ENCODE results near the gene VRK2. TPM values are rescaled to one million over a fixed set of nuclear protein-coding genes. Genes with fewer than 3 reads are reported as not detected.

Gene VRK2
- 25.6 TPM for total RNA-seq

GRCh38 chr2:58046585-58047372 is at the start of gene VRK2:
TSS of gene VRK2 (plus strand) at chr2:58046806. CDS start at chr2:58048832, 2,026 bp downstream.
- peak; percentile 89 for DNase-seq (ENCODE audit: low spot score)

- no peak for DNase-seq (ENCODE audit: low spot score)
These were observed 40.2 kb upstream of the VRK2 start for GRCh38 chr2:58006256-58006951.

DNA sequence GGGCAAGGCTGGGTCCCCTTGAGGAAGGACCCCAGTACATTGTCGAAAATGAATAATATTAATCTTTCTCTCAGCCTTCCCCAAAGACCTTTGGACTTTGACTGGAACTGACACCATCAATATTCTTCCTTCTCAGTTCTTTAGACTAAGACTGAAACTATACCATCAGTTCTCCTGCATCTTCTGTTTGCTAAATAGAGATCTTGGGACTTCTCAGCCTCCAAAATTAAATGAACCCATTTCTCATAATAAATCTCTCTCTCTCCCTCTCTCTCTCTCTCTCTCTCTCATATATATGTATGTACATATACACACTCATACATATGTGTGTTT is 39.7 kb upstream of the VRK2 start:
- DNase-seq (ENCODE audit: low spot score) = no peak

- DNase-seq (ENCODE audit: low spot score) = no peak
These were observed 36.0 kb upstream of the VRK2 start for GRCh38 chr2:58010599-58010998.

DNA sequence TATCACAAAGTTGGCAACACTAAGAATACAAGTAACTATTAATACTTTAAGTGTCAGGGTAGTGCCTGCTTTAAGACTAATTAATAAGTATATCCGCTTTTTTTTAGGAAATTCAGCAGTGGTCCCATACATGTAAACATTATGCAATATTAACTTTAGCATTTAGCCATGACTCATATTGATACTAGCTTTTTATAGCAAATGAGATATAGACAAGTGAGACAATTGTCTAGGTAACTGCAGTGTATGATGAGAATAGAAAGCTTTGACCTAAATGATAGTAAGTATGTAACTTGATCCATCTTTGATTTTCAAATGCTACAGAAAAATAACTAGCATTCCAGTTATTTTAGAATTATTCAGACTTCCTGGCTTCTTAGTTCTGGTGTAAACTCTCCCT is 27.4 kb upstream of the VRK2 start:
- no peak for DNase-seq (ENCODE audit: low spot score)

- no peak for DNase-seq (ENCODE audit: low spot score)
These were observed 21.3 kb upstream of the VRK2 start for GRCh38 chr2:58025150-58025933.

DNA sequence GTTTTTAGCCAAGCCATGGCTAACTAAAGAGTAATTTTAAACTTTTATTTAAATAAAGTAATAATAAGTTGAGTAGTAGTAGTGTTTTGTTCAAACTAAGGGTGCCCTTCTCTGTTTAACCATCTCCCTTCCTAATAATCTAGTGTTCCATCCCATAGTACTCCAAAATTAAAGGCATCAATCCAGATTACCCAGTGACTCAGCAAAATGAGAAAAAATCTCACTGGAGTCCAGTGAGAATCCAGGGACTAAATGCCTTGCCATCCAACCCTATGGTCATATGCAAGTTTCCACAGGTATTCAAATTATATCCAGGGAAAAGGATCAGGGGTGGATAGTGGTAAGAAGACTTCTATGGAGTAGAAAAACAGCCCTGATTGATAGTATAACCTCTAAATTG is 19.6 kb upstream of the VRK2 start:
- DNase-seq (ENCODE audit: low spot score) = no peak

- no peak for DNase-seq (ENCODE audit: low spot score)
These were observed 15.8 kb upstream of the VRK2 start for GRCh38 chr2:58030771-58031170.

- no peak for DNase-seq (ENCODE audit: low spot score)
These were observed 14.4 kb upstream of the VRK2 start for GRCh38 chr2:58032016-58032763.

DNA sequence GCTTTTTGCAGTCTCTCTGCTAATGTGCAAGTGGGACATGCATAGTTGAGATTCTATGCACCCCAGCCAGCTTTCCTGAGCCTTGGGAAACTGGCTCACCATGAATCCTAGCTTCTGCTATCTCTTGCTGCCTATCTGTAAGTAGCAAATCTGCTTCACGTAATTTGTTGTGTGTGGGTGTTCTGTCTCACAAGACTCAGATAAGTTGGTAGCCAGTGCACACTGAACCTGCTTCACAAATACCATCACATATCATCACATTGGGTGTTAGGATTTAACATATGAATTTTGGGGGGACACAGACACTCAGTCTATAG is 13.9 kb upstream of the VRK2 start:
- DNase-seq (ENCODE audit: low spot score) = no peak

GRCh38 chr2:58033530-58033929 is 13.1 kb upstream of the VRK2 start:
- no peak for DNase-seq (ENCODE audit: low spot score)

DNA sequence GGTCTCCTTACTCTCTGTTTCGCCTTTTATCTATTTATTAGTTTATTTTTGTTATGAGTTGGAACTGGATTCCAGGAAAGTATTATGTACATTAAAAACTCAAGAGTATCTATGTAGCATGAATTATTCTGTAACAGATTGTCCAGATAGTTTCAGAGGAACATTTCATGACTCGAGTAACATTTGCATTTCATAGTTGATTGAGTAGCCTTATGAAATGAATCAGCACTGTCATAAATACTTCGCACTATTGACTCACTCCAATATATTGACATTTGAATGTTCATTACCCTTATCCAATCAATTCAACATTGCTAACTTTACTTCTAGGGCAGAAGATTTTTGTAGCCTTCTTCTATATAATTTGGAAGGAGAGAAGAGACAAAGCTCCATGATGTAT is 11.3 kb upstream of the VRK2 start:
- no peak for DNase-seq (ENCODE audit: low spot score)

GRCh38 chr2:58039170-58039611 is 7.4 kb upstream of the VRK2 start:
- DNase-seq (ENCODE audit: low spot score) = no peak

DNA sequence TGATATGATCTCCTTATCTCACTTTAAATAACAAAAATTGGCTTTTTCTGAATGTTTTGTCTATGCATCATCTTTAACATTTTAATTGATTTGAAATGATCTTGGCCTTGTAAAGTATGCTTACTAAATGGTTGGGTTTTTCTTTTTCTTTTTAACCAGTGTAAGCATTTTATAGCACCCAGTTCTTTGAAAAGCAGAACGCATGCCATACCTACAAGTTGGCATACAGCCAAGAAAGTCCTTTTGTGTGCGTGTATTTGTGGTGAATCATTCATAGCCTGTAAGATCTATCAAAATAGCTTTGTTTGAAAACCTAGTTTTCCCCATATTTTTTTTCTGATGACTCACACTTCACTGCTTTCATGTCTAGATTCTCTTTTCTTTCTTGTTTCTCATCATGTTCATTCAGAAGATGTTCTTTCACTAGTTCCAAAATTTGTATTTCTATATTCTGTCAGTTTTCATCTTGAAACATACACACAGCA is 4.1 kb upstream of the VRK2 start:
- no peak for DNase-seq (ENCODE audit: low spot score)

- DNase-seq (ENCODE audit: low spot score) = no peak
These were observed 2.5 kb upstream of the VRK2 start for GRCh38 chr2:58044145-58044544.

DNA sequence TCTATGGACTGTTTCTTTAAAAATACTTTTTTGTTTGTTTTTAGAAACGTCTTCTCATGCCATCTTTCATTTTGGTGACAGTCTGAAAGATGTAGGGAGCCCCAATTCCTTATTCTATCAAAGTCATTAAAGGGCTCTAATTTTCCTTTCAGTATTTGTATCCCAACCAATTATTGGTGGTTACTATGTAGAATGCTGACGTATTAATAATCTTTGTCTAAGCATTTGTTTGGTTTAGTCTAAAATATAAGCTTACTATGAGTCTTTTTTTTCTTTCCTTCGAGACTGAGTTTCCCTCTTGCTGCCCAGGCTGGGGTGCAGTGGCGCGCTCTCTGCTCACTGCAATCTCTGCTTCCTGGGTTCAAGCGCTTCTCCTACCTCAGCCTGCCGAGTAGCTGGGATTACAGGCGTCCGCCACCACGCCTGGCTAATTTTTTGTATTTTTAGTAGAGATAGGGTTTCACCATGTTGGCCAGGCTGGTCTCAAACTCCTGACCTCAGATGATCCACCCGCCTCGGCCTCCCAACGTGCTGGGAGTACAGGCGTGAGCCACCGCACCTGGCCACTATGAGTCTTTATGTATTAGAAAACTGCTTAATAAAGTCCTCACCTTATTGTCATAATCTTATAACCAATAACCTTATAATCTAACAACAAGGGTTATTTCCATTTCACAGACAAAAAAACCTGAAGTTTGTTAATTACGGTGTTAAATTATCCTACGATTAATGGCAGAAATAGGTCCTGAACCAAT is 849 bp upstream of the VRK2 start:
- no peak for DNase-seq (ENCODE audit: low spot score)

DNA sequence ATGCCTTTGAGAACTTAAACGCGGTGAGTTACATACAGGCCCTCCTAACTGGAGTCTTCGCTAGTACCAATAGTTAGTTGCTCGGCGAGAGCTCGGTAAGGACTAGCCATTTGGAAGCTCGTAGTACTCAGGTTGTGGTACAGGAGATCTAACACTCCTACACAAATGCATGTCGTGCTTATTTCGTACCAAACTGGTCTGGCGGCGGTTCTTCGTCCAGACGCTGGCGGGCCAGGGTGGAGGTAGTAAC is 346 bp upstream of the VRK2 start:
- DNase-seq (ENCODE audit: low spot score) = no peak

DNA sequence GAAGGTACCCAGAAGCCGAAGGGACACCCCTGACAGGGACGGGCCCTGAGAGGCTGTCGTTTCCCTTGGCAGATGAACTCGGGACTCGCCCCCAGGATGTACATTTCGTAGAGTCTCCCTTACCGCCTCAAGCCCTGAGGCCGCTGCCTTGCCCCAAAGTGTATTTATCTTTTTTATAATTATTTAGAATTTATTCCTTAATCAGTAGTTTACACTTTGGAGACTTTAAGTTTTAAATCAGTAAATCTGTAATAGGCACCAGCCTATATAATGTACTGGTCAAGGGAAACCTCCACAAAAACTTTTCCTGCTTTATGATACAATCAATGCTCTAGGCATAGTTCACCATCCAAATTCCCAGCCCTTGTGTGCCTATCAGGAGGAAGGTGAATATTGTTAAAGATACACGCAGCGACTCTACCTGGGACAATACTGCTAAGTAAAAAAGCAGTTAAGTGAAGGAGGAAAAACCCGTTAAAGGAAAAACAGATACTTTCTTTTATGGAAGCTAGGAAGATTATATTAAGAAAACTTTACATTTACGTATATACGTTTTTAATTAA is 848 bp downstream of the VRK2 start:
- no peak for DNase-seq (ENCODE audit: low spot score)

- no peak for DNase-seq (ENCODE audit: low spot score)
These were observed 1.4 kb downstream of the VRK2 start for GRCh38 chr2:58047961-58048360.

DNA sequence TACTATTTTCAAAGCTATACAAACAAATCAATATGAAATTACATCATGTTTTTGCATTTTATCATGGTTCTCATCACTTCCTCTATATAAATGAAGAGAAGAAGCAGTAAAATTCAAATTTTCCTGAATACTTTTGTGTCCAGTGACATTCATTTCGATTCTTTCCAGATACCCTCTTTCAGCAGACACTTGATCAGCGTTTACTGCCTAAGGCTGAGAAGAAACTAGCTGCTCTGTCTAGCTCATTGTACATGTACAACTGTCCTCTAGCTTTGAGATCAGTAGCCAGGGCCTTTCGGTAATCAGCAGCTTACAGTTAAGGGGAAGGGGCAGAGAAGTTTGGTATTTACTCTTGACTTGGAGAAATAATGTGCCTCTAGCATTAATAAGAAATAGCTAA is 4.8 kb downstream of the VRK2 start:
- no peak for DNase-seq (ENCODE audit: low spot score)

- no peak for DNase-seq (ENCODE audit: low spot score)
These were observed 6.4 kb downstream of the VRK2 start for GRCh38 chr2:58052978-58053377.
